GM21825 (cell line): ENCODE data around the gene LYPD6B.

ENCODE experiments used
- ATAC-seq: cut with Tn5 transposase; IDR thresholded peaks from one replicate; pipeline ENCODE4 v1.9.1; 2021; ENCODE audit warnings: mild to moderate bottlenecking, moderate library complexity; ENCODE audit not compliant: unreplicated experiment

LYPD6B gene

GRCh38 chr2:149104221-149104620, 65.7 kb downstream of the LYPD6B start:
- no peak for ATAC-seq

GRCh38 chr2:149112068-149112467, 73.6 kb downstream of the LYPD6B start:
- no peak for ATAC-seq

GRCh38 chr2:149112713-149113112, 74.2 kb downstream of the LYPD6B start:
- ATAC-seq = no peak

- no peak for ATAC-seq
Observed at GRCh38 chr2:149115781-149116180, 77.3 kb downstream of the LYPD6B start.

GRCh38 chr2:149119368-149119767, 80.9 kb downstream of the LYPD6B start:
- ATAC-seq = no peak

GRCh38 chr2:149122516-149122915, 84.0 kb downstream of the LYPD6B start:
- ATAC-seq = no peak

- ATAC-seq = no peak
Observed at GRCh38 chr2:149125031-149125725, 86.7 kb downstream of the LYPD6B start.

- no peak for ATAC-seq
Observed at GRCh38 chr2:149129433-149129832, 90.9 kb downstream of the LYPD6B start.

- no peak for ATAC-seq
Observed at GRCh38 chr2:149132339-149132738, 93.8 kb downstream of the LYPD6B start.

GRCh38 chr2:149132901-149133300, 94.4 kb downstream of the LYPD6B start:
- ATAC-seq = no peak

GRCh38 chr2:149134335-149134923, 95.9 kb downstream of the LYPD6B start:
- ATAC-seq = no peak

GRCh38 chr2:149136111-149136510, 97.6 kb downstream of the LYPD6B start:
- no peak for ATAC-seq

GRCh38 chr2:149141046-149141445, 102.5 kb downstream of the LYPD6B start:
- no peak for ATAC-seq

- no peak for ATAC-seq
Observed at GRCh38 chr2:149143734-149144133, 105.2 kb downstream of the LYPD6B start.

- no peak for ATAC-seq
Observed at GRCh38 chr2:149145314-149146295, 107.1 kb downstream of the LYPD6B start.

GRCh38 chr2:149146876-149147275, 108.4 kb downstream of the LYPD6B start:
- no peak for ATAC-seq

- ATAC-seq = no peak
Observed at GRCh38 chr2:149148194-149149006, 109.9 kb downstream of the LYPD6B start.

- ATAC-seq = no peak
Observed at GRCh38 chr2:149149007-149149297, 110.5 kb downstream of the LYPD6B start.

- ATAC-seq = no peak
Observed at GRCh38 chr2:149152469-149152953, 114.0 kb downstream of the LYPD6B start.

GRCh38 chr2:149155196-149155969, 116.9 kb downstream of the LYPD6B start:
- ATAC-seq = no peak
